GM12801 (cell line): ENCODE results near the gene SLC27A2.

ENCODE experiments used
- TF ChIP-seq, protein P1 (sequence below): IDR thresholded peaks from one replicate; pipeline ENCODE4 v1.5.1; 2011; ENCODE audit warnings: control low read depth; ENCODE audit not compliant: insufficient read length; ENCODE audit errors: extremely low read depth

SLC27A2 gene

DNA sequence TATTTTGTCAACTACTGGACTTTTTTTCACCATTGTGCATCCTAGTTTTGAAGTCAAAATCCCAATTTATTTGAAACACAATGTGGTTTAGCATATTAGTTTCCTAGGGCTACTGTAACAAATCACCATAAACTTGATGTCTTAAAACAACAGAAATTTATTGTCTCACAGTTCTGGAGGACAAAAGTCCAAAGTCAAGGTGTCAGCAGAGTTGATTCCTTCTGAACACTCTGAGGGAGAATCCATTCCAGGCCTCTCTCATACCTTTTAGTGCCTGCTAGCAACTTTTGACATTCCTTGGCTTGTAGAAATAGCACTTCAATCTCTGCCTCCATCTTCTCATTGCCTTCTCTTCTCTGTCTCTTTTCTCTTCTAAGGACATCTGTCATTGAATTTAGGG, 14.9 kb upstream of the SLC27A2 start:
- TF ChIP-seq, protein P1, sequence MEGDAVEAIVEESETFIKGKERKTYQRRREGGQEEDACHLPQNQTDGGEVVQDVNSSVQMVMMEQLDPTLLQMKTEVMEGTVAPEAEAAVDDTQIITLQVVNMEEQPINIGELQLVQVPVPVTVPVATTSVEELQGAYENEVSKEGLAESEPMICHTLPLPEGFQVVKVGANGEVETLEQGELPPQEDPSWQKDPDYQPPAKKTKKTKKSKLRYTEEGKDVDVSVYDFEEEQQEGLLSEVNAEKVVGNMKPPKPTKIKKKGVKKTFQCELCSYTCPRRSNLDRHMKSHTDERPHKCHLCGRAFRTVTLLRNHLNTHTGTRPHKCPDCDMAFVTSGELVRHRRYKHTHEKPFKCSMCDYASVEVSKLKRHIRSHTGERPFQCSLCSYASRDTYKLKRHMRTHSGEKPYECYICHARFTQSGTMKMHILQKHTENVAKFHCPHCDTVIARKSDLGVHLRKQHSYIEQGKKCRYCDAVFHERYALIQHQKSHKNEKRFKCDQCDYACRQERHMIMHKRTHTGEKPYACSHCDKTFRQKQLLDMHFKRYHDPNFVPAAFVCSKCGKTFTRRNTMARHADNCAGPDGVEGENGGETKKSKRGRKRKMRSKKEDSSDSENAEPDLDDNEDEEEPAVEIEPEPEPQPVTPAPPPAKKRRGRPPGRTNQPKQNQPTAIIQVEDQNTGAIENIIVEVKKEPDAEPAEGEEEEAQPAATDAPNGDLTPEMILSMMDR, result no peak

GRCh38 chr15:50168379-50168778, 13.6 kb upstream of the SLC27A2 start:
- TF ChIP-seq, protein P1, result no peak

DNA sequence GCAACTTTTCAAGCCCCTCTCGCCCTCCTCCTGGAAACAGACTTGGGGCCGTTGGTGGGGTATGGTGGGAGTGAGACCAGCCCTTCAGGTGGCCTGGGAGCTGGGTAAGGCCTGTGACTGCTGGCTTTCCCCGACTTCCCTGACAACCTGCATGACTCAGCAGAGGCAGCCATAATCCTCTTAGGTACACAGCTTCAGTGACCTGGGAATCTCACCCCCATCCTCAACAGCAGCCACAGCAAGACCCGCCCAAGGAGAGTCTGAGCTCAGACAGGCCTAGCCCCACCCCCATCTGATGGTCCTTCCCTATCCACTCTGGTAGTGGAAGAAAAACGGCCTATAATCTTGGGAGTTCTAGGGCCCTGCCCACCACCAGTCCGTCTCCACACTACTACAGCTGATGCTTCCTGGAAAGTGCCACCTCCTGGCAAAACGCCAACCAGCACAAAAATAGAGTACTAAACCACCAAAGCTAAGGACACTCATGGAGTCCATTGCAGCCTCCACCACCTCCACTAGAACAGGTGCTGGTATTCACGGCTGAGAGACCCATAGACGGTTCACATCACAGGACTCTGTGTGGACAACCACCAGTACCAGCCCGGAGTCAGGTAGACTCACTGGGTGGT, 13.1 kb upstream of the SLC27A2 start:
- TF ChIP-seq, protein P1, result no peak

DNA sequence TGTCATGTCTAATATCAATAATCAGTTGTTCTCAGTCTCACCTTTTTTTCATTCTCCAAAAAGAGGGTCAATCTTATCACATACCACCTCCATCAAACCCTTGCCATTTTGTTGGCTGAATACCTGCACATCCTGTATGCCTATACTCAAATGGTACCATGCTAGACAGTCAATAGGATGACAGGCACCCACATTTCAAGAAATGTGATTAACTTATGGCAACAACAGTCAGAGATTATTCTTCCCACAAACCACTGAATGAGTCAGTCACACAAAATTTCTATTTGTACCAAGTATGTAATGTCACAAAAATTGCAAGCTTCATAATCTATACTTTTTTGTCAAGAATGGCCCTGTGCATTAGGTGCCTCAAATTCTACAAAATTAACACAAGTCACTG, 5.1 kb upstream of the SLC27A2 start:
- TF ChIP-seq, protein P1, result no peak

GRCh38 chr15:50180091-50180490, 1.9 kb upstream of the SLC27A2 start:
- TF ChIP-seq, protein P1, result no peak

DNA sequence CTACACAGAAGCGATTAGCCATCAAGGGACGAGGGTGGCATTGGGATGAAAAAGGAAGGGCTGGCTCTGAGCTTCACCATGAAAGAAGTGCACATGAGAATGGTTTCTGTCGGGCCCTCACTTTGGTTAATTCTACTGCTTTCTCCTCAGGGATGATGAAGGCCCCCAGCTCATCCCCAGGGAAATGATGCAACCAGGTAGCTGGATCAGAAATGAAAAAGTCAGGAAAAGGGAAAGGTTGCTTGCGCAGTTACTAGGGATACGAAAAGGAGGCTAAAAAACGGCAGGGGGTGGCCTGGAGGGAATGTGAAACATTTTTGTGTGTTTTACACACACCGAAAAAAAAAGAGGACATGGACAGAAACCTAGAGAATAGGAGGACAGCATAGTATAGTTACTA, 1.4 kb upstream of the SLC27A2 start:
- TF ChIP-seq, protein P1, result no peak

DNA sequence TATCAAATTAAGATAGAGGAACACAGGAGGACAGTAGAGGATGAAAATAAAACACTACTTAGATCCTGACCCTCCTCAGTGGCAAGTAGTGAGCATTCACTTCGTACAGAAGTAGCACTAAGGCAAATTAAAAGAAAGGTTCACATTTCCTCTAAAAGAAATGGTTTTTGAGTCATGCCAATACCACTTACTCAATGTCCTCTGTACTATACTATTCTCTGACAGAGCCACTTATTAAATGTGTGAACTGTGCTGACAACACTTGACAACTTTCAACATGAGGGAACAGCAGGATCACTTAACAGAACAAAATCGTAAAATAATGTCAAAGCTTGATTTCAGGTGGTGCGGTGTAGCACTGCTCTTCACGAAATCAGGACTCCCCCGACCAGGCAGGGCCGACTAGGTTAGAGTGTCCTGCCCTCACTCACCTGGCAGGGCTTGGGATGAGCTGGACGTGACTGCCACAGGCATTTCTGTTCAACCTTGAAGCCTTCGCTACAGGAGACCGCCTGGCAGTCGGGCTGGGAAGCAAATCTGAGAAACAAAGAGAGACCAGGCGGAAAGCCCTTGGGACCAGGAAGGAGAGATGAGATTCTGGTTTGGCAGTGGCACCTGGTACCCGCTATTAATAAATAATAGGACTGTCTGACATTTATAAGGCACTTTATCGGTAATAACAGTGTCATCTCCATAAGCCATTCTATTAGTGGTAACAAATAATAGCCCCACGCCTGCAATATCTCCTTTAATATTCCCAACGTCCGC, 611 bp upstream of the SLC27A2 start:
- TF ChIP-seq, protein P1, result no peak
